IMR-90 (cell line): ENCODE results near the gene ERBB4. TPM values are rescaled to one million over a fixed set of nuclear protein-coding genes. Genes with fewer than 3 reads are reported as not detected.

ENCODE experiments used
- ATAC-seq: fragments of 200-7000 bp; cut with Tn5 transposase; 2 replicates; pipeline ENCODE4 v1.9.1; 2020; ENCODE audit warnings: low read depth, mild to moderate bottlenecking, moderate library complexity
- BruUV-seq: library from RNA; stranded (reverse); fragments of 400-500 nt; replicated peaks from 2 replicates; lab custom pipeline; 2021; lab: Mats Ljungman, UMichigan
- CTCF ChIA-PET: fragments of 300-600 bp; formaldehyde crosslinking; extraction: SDS; loops from one replicate; lab custom pipeline; 2021; ENCODE audit warnings: antibody characterized with exemption; lab: Yijun Ruan, JAX
- POLR2A ChIA-PET: fragments of 300-600 bp; sonication (Branson Sonifier 250); formaldehyde crosslinking; loops from one replicate; lab custom pipeline; 2022; ENCODE audit warnings: antibody characterized with exemption; ENCODE audit not compliant: unreplicated experiment; lab: Charles Lee
- DNase-seq: peaks from one replicate; pipeline ENCODE4 v3.0.0; 2013
- H2AFZ ChIP-seq: replicated peaks from 2 replicates; pipeline ENCODE3; 2013; ENCODE audit warnings: low read length, mild to moderate bottlenecking; ENCODE audit not compliant: poor library complexity
- H2AK5ac ChIP-seq: 2 replicates; pipeline ENCODE4 v1.6.1; 2013; ENCODE audit warnings: low read depth, low read length, inconsistent platforms
- H2AK9ac ChIP-seq: replicated peaks from 2 replicates; pipeline ENCODE3; 2013; ENCODE audit warnings: mild to moderate bottlenecking, low read depth, low read length, moderate library complexity; ENCODE audit not compliant: poor library complexity
- H2BK120ac ChIP-seq: 2 replicates; pipeline ENCODE4 v1.6.1; 2013; ENCODE audit warnings: low read depth, low read length, inconsistent platforms
- H2BK15ac ChIP-seq: 3 replicates; pipeline ENCODE4 v1.6.1; 2013; ENCODE audit warnings: low read depth, low read length, inconsistent platforms
- H2BK20ac ChIP-seq: 2 replicates; pipeline ENCODE4 v1.6.1; 2013; ENCODE audit warnings: low read depth, mild to moderate bottlenecking, inconsistent platforms, low read length, moderate library complexity
- H2BK5ac ChIP-seq: 2 replicates; pipeline ENCODE4 v1.6.1; 2013; ENCODE audit warnings: mild to moderate bottlenecking, low read depth, low read length, inconsistent platforms; ENCODE audit not compliant: poor library complexity, severe bottlenecking
- H3K14ac ChIP-seq: replicated peaks from 2 replicates; pipeline ENCODE4 v1.6.1; 2013; ENCODE audit warnings: low read depth, low read length, inconsistent platforms
- H3K18ac ChIP-seq: 2 replicates; pipeline ENCODE4 v1.6.1; 2013; ENCODE audit warnings: low read depth, low read length, control low read depth
- H3K23ac ChIP-seq: 2 replicates; pipeline ENCODE4 v1.6.1; 2013; ENCODE audit warnings: low read depth, low read length, inconsistent platforms
- H3K27ac ChIP-seq: 2 replicates; pipeline ENCODE4 v1.5.1; 2013; ENCODE audit warnings: mild to moderate bottlenecking, control low read depth, low read length; ENCODE audit not compliant: insufficient read depth
- H3K27me3 ChIP-seq: 2 replicates; pipeline ENCODE4 v1.6.1; 2013; ENCODE audit warnings: low read length; ENCODE audit not compliant: control insufficient read depth, insufficient read depth
- H3K36me3 ChIP-seq: 2 replicates; pipeline ENCODE4 v1.6.1; 2013; ENCODE audit warnings: low read length, mixed read lengths; ENCODE audit not compliant: control insufficient read depth, insufficient read depth
- H3K4ac ChIP-seq: 2 replicates; pipeline ENCODE4 v1.6.1; 2013; ENCODE audit warnings: low read depth, low read length, inconsistent platforms
- H3K4me1 ChIP-seq: 2 replicates; pipeline ENCODE4 v1.6.1; 2013; ENCODE audit warnings: low read length, mixed read lengths; ENCODE audit not compliant: control insufficient read depth, insufficient read depth
- H3K4me2 ChIP-seq: 2 replicates; pipeline ENCODE4 v1.6.1; 2013; ENCODE audit warnings: low read depth, mild to moderate bottlenecking, control low read depth, low read length, moderate library complexity
- H3K4me3 ChIP-seq: 2 replicates; pipeline ENCODE4 v1.5.1; 2013; ENCODE audit warnings: low read depth, mild to moderate bottlenecking, control low read depth, low read length, moderate library complexity; ENCODE audit not compliant: insufficient read depth
- H3K56ac ChIP-seq: 2 replicates; pipeline ENCODE4 v1.6.1; 2013; ENCODE audit warnings: low read length, inconsistent platforms; ENCODE audit not compliant: insufficient read depth; ENCODE audit errors: extremely low read depth
- H3K79me1 ChIP-seq, 2 experiments: 2 replicates each; pipeline ENCODE4 v1.6.1; 2013; ENCODE audit warnings: low read length in 2 of 2, inconsistent platforms in 1 of 2, low read depth in 1 of 2
- H3K9ac ChIP-seq: 2 replicates; pipeline ENCODE4 v1.6.1; 2013; ENCODE audit warnings: low read depth, low read length, control low read depth
- H3K9me1 ChIP-seq: 2 replicates; pipeline ENCODE4 v1.6.1; 2013; ENCODE audit warnings: low read length, inconsistent platforms; ENCODE audit not compliant: insufficient read depth
- H3K9me3 ChIP-seq: 2 replicates; pipeline ENCODE4 v1.6.1; 2013; ENCODE audit warnings: low read length; ENCODE audit not compliant: control insufficient read depth, insufficient read depth
- H4K20me1 ChIP-seq: 2 replicates; pipeline ENCODE4 v1.6.1; 2013; ENCODE audit warnings: low read length, inconsistent platforms; ENCODE audit not compliant: insufficient read depth
- H4K5ac ChIP-seq: 2 replicates; pipeline ENCODE4 v1.6.1; 2013; ENCODE audit warnings: mild to moderate bottlenecking, low read depth, low read length, control low read depth
- H4K8ac ChIP-seq, 2 experiments: 2 replicates each; pipeline ENCODE4 v1.6.1; 2013; ENCODE audit warnings: low read depth in 2 of 2, low read length in 2 of 2, control low read depth in 1 of 2, inconsistent platforms in 1 of 2
- H4K91ac ChIP-seq: 2 replicates; pipeline ENCODE4 v1.6.1; 2013; ENCODE audit warnings: low read depth, low read length, inconsistent platforms; ENCODE audit not compliant: insufficient read depth
- BHLHE40 ChIP-seq: fragments of 150-350 bp; IDR thresholded peaks from 2 replicates; pipeline ENCODE4 v1.6.1; 2016; ENCODE audit warnings: mild to moderate bottlenecking, low read depth, low read length
- CTCF ChIP-seq: conservative IDR thresholded peaks from 2 replicates; pipeline ENCODE4 v1.5.1; 2012; ENCODE audit warnings: mild to moderate bottlenecking, low read depth, low read length, improper control_type of control experiment
- MAFK ChIP-seq: IDR thresholded peaks from 2 replicates; pipeline ENCODE4 v1.6.1; 2012; ENCODE audit warnings: low read depth, low read length, improper control_type of control experiment
- MXI1 ChIP-seq: IDR thresholded peaks from 2 replicates; pipeline ENCODE4 v1.6.1; 2012; ENCODE audit warnings: low read depth, mild to moderate bottlenecking, low read length, moderate library complexity, borderline replicate concordance
- POLR2A ChIP-seq: IDR thresholded peaks from 2 replicates; pipeline ENCODE4 v1.6.1; 2012; ENCODE audit warnings: mild to moderate bottlenecking, low read depth, low read length
- RCOR1 ChIP-seq: IDR thresholded peaks from 2 replicates; pipeline ENCODE4 v1.6.1; 2012; ENCODE audit warnings: mild to moderate bottlenecking, low read length, improper control_type of control experiment; ENCODE audit not compliant: insufficient replicate concordance
- RFX5 ChIP-seq: IDR thresholded peaks from 2 replicates; pipeline ENCODE4 v1.8.0; 2012; ENCODE audit warnings: low read depth, mild to moderate bottlenecking, low read length, moderate library complexity
- USF2 ChIP-seq: fragments of 150-350 bp; IDR thresholded peaks from 2 replicates; pipeline ENCODE4 v1.6.1; 2017; ENCODE audit warnings: mild to moderate bottlenecking, antibody characterized with exemption, low read length, low read depth
- WGBS, 2 experiments: methylation state at CpG; one replicate each; pipeline versions ENCODE4 v1.1.5 to v1.1.7; 2013; ENCODE audit warnings: missing lambda C conversion rate in 2 of 2; ENCODE audit not compliant: insufficient read length in 1 of 2; ENCODE audit errors: extremely low coverage in 2 of 2; 5-methylcytosine and 5-hydroxymethylcytosine counted together
- dilution Hi-C: fragments of 300-500 bp; cut with HindIII; formaldehyde crosslinking; loops from one replicate; pipeline ENCODE4 v1.14.3; 2018; ENCODE audit warnings: low sequenced_read_pairs; ENCODE audit not compliant: unreplicated experiment
- in situ Hi-C: fragments of 300-500 bp; cut with MboI; formaldehyde crosslinking; loops from 3 replicates; pipeline ENCODE4 v1.14.3; 2019; ENCODE audit warnings: low sequenced_read_pairs, inconsistent platforms, mixed read lengths
- intact Hi-C: fragments of 100-400 bp; cut with micrococcal nuclease; formaldehyde crosslinking; loops from 2 replicates; pipeline ENCODE4 v1.10.0; 2022
- polyA plus RNA-seq, 3 experiments: library from polyadenylated mRNA; depleted of rRNA; stranded (reverse); fragments of >200 nt; gene quantifications; 2 replicates each; pipeline ENCODE4 v1.2.3, GENCODE V29; 2012; ENCODE audit warnings: low replicate concordance in 1 of 3
- total RNA-seq: library from RNA; depleted of rRNA; stranded (reverse); fragments of >200 nt; gene quantifications from 2 replicates; pipeline ENCODE4 v1.2.3, GENCODE V29; 2012

ERBB4 gene
- total and polyA plus RNA-seq, 2 of the 4 experiments (the other 2 are of a cell fraction), result not detected

DNA sequence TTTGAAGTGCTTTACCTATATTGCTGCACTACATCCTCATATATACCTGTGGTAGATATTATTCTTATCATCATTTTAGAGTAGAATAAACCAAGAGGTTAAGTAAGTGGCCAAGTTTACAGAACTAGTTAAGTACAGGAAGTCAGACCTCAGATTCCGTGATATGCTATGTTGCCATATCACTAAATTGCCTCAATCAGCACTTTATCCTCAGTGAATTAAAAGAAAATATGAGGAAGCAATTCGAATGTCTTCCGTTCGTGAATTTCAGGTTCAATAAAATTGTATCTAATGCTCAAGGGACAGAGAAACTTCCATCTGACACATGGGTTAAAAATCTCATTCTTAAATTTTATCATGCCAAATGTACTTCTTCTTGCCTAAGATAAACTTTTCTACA, 1133.6 kb downstream of the ERBB4 start:
- H3K4me1 ChIP-seq, result no peaks in the 10 kb centered on the region
- DNase-seq (no peak), ATAC-seq (no peak)
- no peak overlapping the region for H3K14ac ChIP-seq
- no peak overlapping the region for H2BK15ac ChIP-seq
- H3K27me3 ChIP-seq, result no peaks in the 10 kb centered on the region
- no peak overlapping the region for H2BK20ac ChIP-seq
- ChIA-PET POLR2A (no interaction called here), CTCF (no interaction called here)
- H3K36me3 ChIP-seq, result no peaks in the 10 kb centered on the region
- WGBS, 2 experiments, result no CpG with 5 or more reads among the region's 4 CpGs
- no peak overlapping the region for H2AFZ ChIP-seq
- H3K56ac ChIP-seq, result no peak overlapping the region
- H3K9me1 ChIP-seq, result no peaks in the 10 kb centered on the region
- in situ Hi-C loops, result no loop called here
- H4K5ac ChIP-seq, result no peak overlapping the region
- H2AK5ac ChIP-seq, result no peak overlapping the region
- no peaks in the 10 kb centered on the region for H3K79me1 ChIP-seq
- no peak overlapping the region for H3K18ac ChIP-seq
- H3K27ac ChIP-seq, result no peak overlapping the region
- no peak overlapping the region for H3K4me2 ChIP-seq
- no peak overlapping the region for H2BK5ac ChIP-seq
- intact Hi-C loops, result no loop called here
- no peak for TF ChIP-seq MXI1
- no peak for TF ChIP-seq RCOR1
- TF ChIP-seq POLR2A, result no peak
- TF ChIP-seq BHLHE40, result no peak
- TF ChIP-seq CTCF, result no peak
- no peak for TF ChIP-seq USF2
- no peak for TF ChIP-seq RFX5
- peak; percentile 72 for TF ChIP-seq MAFK
- H4K8ac ChIP-seq, result no peak overlapping the region
- dilution Hi-C loops, result no loop called here
- no peak overlapping the region for H3K4me3 ChIP-seq
- no peak overlapping the region for H2AK9ac ChIP-seq
- BruUV-seq, result no TSS peak
- no peak overlapping the region for H3K9ac ChIP-seq
- no peaks in the 10 kb centered on the region for H4K20me1 ChIP-seq
- H2BK120ac ChIP-seq, result no peak overlapping the region
- H3K23ac ChIP-seq, result no peak overlapping the region
- peaks cover 7% of the 10 kb centered on the region for H3K9me3 ChIP-seq
- no peak overlapping the region for H3K4ac ChIP-seq
- H4K91ac ChIP-seq, result no peak overlapping the region
